Measurements from ENCODE around the gene RNU7-1.

The RNU7-1 gene

DNA sequence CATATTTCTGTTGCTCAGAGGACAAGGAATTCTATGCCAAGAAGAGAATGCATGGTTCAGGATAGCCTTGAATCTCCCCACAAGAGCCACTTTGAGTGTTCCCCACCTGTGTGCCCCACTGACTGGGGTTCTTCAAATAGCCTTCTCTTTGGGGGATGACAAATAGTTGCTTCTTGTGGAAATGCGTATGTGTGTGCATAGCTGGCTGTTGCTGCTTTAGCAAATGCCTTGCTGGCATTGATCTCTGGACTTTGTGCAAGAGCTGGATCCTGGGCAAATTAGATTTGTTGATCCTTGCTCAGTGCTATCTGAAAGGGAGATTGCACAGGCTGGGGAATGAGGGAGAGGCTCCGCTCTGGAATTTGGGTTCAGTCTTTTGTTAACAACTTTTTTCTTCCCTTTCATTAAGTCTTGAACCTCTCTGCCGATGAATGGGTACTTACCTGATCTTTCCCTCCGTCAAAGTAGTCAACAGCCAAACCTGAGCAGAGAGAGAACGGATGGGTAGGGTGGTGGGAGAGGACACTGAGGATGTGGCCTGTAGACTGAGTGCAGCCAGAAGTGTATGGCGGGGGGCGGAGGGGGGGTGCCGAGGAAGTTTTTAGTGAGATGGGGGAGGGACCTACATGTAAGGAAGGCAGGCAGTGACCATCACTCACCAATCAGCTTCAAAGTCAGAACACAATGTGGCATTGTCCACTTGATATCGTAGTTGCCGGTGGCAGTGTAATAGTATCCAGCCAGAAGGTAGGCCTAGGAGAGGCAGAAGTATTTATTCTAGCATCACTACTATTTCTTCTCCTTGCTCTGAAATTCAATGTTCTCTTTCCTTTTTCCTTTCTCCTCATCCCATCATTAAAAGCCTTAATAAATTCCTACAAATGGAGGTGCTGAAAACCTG, 37.8 kb downstream of the RNU7-1 start:
- peaks cover 11% of the 10 kb centered on the region for H3K79me2 ChIP-seq (ENCODE audit: low read length)
- 0 out of 2 replicates have a peak, but pooled peaks cover 3% of the 10 kb centered on the region for H3K36me3 ChIP-seq (replicated peaks; ENCODE audit: insufficient read depth, low read length)

DNA sequence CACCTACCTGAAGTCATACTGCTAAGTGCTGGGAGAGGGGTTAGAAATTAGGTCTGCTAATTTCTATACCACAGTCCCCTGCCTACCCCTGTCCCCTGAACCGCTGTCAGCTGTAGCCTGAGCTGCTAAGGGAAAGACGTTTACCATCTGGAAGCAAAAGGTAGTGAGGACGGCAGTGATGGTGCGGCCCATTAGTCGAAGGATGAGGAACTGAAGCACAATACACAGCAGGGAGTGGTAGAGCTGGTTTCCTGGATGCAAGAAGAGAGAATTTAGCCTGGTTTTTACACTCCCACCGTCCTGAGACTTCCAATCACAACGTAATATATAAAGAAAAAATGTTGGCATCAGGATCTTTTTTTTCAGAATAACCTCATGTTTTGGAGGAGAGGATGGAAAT, 38.9 kb downstream of the RNU7-1 start:
- no peaks in the 10 kb centered on the region for H3K9me2 ChIP-seq (replicated peaks; ENCODE audit: insufficient read depth, low read length)
- no peaks in the 10 kb centered on the region for H3K36me3 ChIP-seq (replicated peaks; ENCODE audit: insufficient read depth, low read length)
- peaks cover 8% of the 10 kb centered on the region; the same call in 1 of the 2 replicates for H3K4me1 ChIP-seq (ENCODE audit: low read length)
- no peak overlapping the region for H3K9ac ChIP-seq (ENCODE audit: low read length)
- H3K9me3 ChIP-seq (replicated peaks; ENCODE audit: insufficient read depth, low read length) = no peaks in the 10 kb centered on the region
- TF ChIP-seq EZH2phosphoT487 (IDR thresholded peaks at IDR 0.05; ENCODE audit: low read length) (no peak), EZH2 (optimal IDR thresholded peaks at IDR 0.05; ENCODE audit: low read depth, low read length) (no peak)
- TF ChIP-seq, protein P1, sequence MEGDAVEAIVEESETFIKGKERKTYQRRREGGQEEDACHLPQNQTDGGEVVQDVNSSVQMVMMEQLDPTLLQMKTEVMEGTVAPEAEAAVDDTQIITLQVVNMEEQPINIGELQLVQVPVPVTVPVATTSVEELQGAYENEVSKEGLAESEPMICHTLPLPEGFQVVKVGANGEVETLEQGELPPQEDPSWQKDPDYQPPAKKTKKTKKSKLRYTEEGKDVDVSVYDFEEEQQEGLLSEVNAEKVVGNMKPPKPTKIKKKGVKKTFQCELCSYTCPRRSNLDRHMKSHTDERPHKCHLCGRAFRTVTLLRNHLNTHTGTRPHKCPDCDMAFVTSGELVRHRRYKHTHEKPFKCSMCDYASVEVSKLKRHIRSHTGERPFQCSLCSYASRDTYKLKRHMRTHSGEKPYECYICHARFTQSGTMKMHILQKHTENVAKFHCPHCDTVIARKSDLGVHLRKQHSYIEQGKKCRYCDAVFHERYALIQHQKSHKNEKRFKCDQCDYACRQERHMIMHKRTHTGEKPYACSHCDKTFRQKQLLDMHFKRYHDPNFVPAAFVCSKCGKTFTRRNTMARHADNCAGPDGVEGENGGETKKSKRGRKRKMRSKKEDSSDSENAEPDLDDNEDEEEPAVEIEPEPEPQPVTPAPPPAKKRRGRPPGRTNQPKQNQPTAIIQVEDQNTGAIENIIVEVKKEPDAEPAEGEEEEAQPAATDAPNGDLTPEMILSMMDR (IDR thresholded peaks at IDR 0.05; ENCODE audit: low read length) = no peak
- no peak overlapping the region for H2AFZ ChIP-seq (ENCODE audit: low read length)
- no peaks in the 10 kb centered on the region for H3K27me3 ChIP-seq (replicated peaks; ENCODE audit: insufficient read depth, low read length)
- H3K4me2 ChIP-seq (ENCODE audit: low read depth, low read length) = no peak overlapping the region
- DNase-seq = no peak
- H3K4me3 ChIP-seq (ENCODE audit: low read length) = no peak overlapping the region
- H3K27ac ChIP-seq (ENCODE audit: low read length) = no peak overlapping the region
- H3F3A ChIP-seq (ENCODE audit: insufficient read depth, low read length) = peaks cover 3% of the 10 kb centered on the region; the same call in 1 of the 2 replicates
- H3K79me2 ChIP-seq (ENCODE audit: low read length) = no peaks in the 10 kb centered on the region; the same call in 1 of the 2 replicates
- H4K20me1 ChIP-seq (ENCODE audit: insufficient read depth, low read length) = no peaks in the 10 kb centered on the region

More for the DNA sequence above, 37.8 kb downstream of the RNU7-1 start:
- no peak overlapping the region for H3K9ac ChIP-seq (ENCODE audit: low read length)
- H3F3A ChIP-seq (ENCODE audit: insufficient read depth, low read length) = peaks cover 3% of the 10 kb centered on the region; the same call in 1 of the 2 replicates
- no peaks in the 10 kb centered on the region for H3K9me2 ChIP-seq (replicated peaks; ENCODE audit: insufficient read depth, low read length)
- H3K4me2 ChIP-seq (ENCODE audit: low read depth, low read length) = no peak overlapping the region
- H2AFZ ChIP-seq (ENCODE audit: low read length) = no peak overlapping the region
- no peak for DNase-seq
- no peak overlapping the region for H3K27ac ChIP-seq (ENCODE audit: low read length)
- no peaks in the 10 kb centered on the region for H3K9me3 ChIP-seq (replicated peaks; ENCODE audit: insufficient read depth, low read length)
- peaks cover 8% of the 10 kb centered on the region; the same call in 1 of the 2 replicates for H3K4me1 ChIP-seq (ENCODE audit: low read length)
- no peaks in the 10 kb centered on the region for H4K20me1 ChIP-seq (ENCODE audit: insufficient read depth, low read length)
- no peaks in the 10 kb centered on the region for H3K27me3 ChIP-seq (replicated peaks; ENCODE audit: insufficient read depth, low read length)
- TF ChIP-seq EZH2 (optimal IDR thresholded peaks at IDR 0.05; ENCODE audit: low read depth, low read length) = no peak
- no peak for TF ChIP-seq EZH2phosphoT487 (IDR thresholded peaks at IDR 0.05; ENCODE audit: low read length)
- TF ChIP-seq, protein P1 (IDR thresholded peaks at IDR 0.05; ENCODE audit: low read length) = no peak
- H3K4me3 ChIP-seq (ENCODE audit: low read length) = no peak overlapping the region

DNA sequence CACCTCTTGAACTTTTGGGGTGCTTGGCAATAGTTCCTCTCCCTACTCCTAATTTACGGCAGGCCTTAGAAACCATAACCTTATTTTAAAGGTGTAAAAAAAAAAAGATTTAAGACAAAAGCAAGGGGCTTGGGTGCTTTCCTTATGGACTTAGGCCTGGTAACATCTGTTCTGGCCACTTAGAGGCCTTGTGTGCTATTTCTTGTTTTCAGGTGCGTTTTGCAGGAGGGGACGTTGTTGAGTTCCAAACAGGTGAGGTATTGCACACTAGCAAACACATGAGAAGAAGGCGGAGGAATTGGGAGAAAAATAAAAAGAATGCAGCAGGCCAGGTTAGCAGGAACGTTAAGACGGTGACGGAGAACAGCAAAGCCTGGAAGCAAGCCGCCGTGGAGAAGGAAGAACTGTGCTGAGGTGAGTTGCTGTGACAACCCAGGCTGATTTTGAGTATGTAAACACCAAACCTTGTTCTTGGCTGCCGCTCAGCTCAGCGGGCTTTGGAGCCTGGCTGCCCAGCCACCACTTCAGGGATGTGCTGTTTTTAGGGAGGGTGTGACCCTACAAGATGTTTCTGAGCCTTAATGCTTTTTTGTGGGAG, 44.4 kb downstream of the RNU7-1 start:
- Histone ChIP-seq H3K36me3 (replicated peaks; ENCODE audit: insufficient read depth, low read length) (no peaks in the 10 kb centered on the region), H3K79me2 (ENCODE audit: low read length) (no peaks in the 10 kb centered on the region; the same call in 1 of the 2 replicates), H3K4me2 (ENCODE audit: low read depth, low read length) (no peak overlapping the region), H4K20me1 (ENCODE audit: insufficient read depth, low read length) (no peaks in the 10 kb centered on the region), H2AFZ (ENCODE audit: low read length) (no peak overlapping the region), H3K27ac (ENCODE audit: low read length) (no peak overlapping the region), H3K9ac (ENCODE audit: low read length) (no peak overlapping the region), H3K9me2 (replicated peaks; ENCODE audit: insufficient read depth, low read length) (no peaks in the 10 kb centered on the region), H3K4me3 (ENCODE audit: low read length) (no peak overlapping the region), H3F3A (ENCODE audit: insufficient read depth, low read length) (no peaks in the 10 kb centered on the region), H3K4me1 (ENCODE audit: low read length) (no peaks in the 10 kb centered on the region), H3K9me3 (replicated peaks; ENCODE audit: insufficient read depth, low read length) (no peaks in the 10 kb centered on the region), H3K27me3 (replicated peaks; ENCODE audit: insufficient read depth, low read length) (no peaks in the 10 kb centered on the region)
- DNase-seq = no peak
- TF ChIP-seq, protein P1 (IDR thresholded peaks at IDR 0.05; ENCODE audit: low read length) = no peak
- TF ChIP-seq EZH2 (optimal IDR thresholded peaks at IDR 0.05; ENCODE audit: low read depth, low read length) (no peak), EZH2phosphoT487 (IDR thresholded peaks at IDR 0.05; ENCODE audit: low read length) (no peak)
